NB4 (cell line): ENCODE measurements around the gene CUL3.

Experiments used
- MYC ChIP-seq: IDR thresholded peaks from 2 replicates; pipeline ENCODE4 v1.6.1; 2011; ENCODE audit warnings: low read depth, low read length
- POLR2A ChIP-seq: IDR thresholded peaks from 2 replicates; pipeline ENCODE4 v1.6.1; 2011; ENCODE audit warnings: mild to moderate bottlenecking; ENCODE audit not compliant: insufficient read length; ENCODE audit errors: extremely low read depth
- TF ChIP-seq, protein P1 (sequence below): IDR thresholded peaks from one replicate; pipeline ENCODE4 v1.5.1; 2012; ENCODE audit warnings: low read depth, low read length

DNA sequence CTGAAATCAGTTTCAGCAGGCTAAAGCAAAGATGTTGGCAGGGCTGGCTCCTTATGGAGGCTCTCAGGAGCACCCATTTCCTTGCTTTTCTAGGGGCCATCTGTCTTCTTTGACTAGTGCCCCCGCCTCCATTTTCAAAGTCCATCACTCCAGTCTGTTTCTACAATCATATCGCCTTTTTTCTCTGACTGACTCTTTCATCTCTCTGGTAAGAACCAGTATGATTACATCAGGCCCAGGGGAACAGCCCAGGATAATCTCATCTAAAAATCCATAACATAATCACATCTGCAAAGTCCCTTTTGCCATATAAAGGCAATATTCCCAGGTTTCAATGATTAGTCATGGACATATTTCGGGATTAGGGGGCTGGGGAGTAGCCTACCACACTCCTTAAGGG is 57.0 kb downstream of the CUL3 start:
- TF ChIP-seq, protein P1, sequence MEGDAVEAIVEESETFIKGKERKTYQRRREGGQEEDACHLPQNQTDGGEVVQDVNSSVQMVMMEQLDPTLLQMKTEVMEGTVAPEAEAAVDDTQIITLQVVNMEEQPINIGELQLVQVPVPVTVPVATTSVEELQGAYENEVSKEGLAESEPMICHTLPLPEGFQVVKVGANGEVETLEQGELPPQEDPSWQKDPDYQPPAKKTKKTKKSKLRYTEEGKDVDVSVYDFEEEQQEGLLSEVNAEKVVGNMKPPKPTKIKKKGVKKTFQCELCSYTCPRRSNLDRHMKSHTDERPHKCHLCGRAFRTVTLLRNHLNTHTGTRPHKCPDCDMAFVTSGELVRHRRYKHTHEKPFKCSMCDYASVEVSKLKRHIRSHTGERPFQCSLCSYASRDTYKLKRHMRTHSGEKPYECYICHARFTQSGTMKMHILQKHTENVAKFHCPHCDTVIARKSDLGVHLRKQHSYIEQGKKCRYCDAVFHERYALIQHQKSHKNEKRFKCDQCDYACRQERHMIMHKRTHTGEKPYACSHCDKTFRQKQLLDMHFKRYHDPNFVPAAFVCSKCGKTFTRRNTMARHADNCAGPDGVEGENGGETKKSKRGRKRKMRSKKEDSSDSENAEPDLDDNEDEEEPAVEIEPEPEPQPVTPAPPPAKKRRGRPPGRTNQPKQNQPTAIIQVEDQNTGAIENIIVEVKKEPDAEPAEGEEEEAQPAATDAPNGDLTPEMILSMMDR, result no peak
- TF ChIP-seq POLR2A (no peak), MYC (no peak)
